HG03064 (cell line): ENCODE measurements around the gene TOR4A.

Source experiments
- ATAC-seq: cut with Tn5 transposase; IDR thresholded peaks from one replicate; pipeline ENCODE4 v1.9.1; 2021; ENCODE audit warnings: low read depth; ENCODE audit not compliant: unreplicated experiment

Gene TOR4A

DNA sequence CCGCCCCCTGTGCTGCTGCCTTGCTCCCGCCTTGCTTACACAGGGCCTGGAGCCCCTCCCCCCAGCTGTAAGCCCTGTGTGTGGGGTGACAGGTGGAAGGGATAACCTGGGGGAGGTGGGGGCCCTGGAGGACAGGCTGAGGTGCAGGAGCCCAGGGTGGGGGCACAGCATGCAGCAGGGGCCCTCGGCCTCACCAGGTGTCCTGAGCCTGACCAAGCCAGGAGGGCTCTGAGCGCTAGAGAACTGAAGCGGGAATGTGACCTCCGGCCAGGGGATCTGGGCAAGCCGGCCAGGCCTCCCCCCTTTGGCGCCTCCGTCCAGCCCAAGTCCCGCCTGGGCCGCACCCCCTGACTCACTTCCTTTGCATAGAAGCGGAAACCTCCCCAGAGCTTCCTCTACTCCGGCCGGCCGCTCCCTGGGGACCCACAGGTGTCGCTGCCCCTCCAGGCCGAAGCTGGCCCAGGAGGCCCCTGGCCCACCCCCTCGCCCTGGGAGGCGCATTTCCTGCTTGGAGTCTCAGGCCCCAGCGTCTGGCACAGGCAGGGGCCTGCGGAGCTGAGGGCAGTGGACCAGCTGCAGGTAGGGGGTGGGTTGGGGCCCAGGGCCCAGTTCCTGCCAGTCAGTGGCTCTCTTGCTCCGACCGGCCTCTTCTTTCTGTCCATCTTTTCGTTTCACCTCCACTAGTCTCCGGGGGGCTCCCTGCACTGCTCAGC, at the start of gene TOR4A:
TOR4A (plus strand) TSS at position 398 of the 713 bp plus-strand sequence. CDS start 964 bp downstream, outside the sequence.
- peak; percentile 68 for ATAC-seq

DNA sequence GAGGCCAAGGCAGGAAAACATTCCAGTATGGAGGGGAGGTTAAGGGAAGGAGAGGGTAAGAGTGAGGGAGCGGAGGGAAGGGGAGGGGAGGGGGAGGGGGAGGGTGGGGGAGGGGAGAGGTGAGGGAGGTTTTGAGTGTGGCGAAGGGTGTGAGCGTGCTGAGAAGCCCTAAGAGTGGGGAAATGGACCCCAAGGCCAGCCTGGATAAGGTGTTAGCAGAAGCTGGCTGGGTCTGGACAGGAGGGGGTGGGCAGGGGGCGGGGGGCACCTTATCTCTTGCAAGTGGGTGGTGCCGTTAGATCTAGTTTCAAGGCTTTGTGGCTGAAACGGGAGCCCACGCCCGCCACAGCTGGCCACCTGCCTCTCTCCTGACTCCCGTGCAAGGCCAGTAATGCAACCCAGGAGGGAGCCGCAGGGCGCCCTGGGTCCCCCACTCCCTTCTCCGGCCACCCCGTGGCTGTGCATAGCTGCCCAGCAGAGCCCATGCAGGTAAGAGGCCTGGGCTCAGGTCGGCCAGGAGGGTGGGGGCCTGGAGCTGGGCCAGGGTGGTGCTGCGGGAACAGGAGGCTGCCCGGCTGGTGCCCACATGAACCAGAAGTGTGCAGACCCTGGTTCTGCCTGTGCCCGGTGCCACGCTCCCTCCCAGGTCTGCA, 49.5 kb upstream of the TOR4A start:
- ATAC-seq = no peak

DNA sequence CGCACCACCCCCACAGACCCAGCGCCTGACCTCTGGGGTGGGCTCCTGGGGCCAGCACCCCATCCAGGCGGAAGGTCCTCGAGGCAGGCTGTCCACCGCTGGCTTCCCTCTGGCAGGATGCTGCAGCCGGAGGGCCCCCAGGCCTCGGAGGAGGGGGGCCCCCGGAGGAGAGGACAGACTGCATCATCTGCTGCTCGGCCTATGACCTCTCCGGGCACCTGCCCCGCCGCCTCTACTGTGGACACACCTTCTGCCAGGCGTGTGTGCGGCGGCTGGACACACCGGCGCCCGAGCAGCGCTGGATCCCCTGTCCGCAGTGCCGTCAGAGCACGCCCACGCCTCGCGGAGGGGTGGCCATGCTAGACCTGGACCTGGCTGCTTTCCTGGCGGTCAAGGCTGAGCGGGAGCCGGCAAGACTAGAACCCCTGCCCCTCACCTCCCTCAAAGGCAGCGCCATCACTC, 49.0 kb upstream of the TOR4A start:
- ATAC-seq = no peak

DNA sequence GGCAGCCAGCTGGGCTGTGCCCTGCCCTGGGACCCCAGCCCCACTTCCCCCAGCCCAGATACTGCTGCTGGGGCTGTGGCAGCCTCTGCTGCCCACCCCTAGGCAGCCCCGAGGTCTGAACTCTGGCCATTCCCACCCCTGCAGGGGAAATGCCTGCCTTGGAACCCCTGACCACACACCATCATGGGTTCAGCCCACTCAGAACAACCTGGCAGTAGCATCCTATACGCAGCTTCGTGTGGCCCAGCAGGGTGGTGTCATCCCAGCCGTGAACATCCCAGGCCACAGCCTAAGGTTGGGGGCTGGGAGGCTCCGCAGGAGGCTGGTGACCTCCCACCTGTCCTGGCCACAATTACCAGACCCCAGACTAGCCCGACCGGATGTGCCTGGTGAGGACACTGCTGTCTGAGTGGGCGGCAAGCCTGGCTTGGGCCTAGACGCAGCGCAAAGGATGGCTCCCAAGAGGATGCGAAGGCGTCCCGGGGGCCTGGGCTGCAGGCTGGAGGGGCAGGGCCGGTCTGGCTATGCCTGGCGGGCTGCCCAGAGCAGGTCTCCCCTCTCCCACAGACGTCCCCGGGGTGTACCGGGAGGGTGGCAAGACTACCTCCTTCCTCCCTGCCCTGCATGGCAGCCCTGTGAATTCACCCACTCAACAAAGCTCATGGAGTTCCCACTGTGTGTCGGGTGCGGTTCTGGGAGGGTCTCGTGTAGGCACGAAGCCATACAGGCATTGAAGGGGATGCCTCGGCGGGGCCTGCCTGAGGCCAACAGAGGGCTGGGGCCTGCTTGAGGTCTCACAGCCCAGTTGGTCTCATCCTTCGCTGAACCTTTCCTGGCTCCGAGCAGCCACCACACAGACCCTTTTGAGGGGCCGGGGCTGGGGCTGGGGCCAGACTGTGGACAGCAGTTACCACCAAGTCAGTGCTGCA, 48.3 kb upstream of the TOR4A start:
- no peak for ATAC-seq

DNA sequence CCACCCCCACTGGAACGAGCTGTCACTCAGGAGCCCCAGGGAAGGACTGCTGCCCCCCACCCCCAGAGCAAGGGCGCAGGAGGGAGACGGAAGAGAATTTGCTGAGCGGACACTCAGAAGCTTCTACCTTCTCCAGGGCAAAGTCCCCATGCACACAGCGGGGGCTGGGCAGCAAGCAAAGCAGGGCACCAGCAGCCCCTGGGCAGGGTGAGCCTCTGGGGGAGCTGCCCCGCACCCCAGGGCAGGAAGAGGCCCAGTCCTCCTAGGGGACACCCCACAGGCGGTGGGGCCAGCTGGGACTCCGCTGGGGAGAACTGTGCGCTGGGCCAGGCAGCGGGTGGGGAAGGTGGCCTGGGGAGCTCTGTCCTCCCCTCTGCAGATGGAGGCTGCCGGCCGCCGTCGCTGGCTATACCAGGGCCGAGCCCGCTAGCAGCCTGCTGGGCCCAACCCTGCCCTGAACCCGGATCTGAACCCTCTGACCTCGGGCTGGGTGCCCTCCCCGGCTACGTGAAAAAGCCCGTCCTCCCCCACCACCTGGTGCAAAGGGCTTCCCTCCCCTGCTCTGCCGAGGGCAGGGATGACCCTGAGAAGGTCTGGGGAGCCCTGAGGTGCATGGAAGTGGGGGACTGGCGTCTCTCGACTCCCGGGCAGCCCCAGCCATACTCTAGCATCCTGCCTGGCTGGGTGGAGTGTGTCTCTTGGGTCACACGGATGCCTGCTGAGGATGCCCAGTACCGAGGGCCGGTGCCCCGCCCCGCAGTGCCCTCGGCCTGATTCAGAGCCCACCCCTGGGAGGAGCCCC, 47.4 kb upstream of the TOR4A start:
- no peak for ATAC-seq

DNA sequence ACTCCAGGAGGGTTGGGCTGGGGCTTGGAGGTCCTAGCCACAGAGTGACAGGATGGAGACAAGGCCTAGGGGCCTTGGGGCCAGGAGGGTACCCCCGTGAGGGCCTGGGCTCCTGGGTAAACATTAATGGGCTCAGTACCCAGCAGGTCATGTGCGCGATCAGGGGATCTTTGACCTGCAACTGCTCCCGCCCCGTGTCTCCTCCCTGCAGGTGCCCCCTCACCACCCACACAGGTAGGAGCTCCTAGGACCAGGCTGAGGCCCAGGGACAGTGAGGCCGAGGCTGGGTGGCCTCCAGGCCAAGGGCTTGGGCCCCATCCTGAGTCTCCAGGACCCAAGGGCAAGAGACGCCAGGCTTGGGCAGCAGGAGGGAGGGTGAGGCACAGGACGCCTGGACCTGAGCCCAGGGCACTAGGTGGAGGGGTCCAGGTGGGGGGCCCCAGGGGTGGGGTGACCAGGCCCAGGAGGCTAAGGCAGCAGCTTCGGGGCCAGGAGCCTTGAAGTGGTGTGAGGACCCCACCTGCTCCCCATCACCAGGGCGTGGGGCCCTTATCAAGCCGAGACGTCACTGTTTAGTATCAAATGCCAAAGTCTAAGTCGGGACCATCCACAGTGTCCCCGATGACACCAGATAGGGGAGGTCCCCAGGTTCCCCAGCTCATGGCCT, 46.7 kb upstream of the TOR4A start, which contains the start of gene SLC34A3:
SLC34A3 (plus strand) TSS at position 197 of the 667 bp plus-strand sequence. CDS start 802 bp downstream, outside the sequence.
- ATAC-seq = no peak

DNA sequence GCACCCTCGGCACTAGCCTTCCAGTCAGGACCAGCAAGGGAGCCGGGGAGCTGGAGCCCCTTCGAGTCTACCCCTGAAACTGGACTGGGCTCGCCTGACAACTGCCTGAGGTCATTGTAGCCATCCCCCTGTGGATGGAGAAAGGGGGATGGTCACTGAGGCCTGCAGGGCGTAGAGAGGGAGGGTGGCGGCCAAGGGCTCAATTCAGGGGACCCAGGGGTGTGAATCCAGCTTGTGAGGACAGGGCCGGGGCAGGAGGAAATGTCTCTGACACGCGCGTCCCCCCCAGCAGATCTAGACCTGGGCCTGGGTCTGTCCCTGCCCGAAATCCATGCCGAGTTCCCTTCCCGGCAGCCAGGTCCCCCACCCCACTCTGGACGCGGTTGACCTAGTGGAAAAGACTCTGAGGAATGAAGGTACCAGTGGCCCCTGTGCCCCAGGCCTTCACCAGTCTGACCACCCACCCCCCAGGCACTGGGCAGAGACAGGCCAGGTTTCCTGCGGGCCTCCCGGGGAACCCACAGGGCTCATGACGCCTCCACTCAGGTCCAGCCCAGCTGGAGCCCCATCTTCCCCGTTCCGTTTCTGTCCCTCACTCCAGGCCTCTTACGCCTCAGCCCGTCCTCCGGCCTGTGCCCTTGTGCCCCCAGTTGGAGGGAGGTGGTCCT, 46.0 kb upstream of the TOR4A start:
- no peak for ATAC-seq

DNA sequence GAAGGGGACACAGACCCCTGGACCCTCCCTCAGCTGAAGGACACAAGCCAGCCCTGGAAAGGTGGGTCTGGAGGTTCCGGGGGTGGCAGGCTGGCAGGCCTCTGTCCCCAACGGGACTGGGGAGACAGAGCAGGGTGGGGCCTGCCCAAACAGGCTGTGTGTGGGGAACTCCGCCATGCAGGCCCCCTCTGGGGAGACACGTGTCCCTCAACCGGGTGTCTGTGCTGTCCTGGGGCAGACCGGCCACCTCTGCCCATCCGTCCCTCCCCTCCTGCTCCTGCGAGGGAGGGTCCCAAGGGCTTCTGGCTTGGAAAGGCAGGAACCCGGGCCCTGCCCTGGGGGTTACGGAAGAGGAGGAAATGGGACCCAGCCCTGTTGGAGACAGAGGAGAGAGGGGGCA, 45.4 kb upstream of the TOR4A start:
- no peak for ATAC-seq

DNA sequence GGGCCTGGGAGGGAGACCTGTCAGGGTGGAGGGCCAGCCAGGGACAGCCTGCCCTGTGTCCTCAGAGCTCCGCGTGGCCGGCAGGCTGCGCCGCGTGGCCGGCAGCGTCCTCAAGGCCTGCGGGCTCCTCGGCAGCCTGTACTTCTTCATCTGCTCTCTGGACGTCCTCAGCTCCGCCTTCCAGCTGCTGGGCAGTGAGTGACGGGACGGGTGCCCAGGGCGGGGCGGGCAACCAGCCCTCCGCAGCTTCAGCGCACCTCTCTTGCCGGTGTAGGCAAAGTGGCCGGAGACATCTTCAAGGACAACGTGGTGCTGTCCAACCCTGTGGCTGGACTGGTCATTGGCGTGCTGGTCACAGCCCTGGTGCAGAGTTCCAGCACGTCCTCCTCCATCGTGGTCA, 45.0 kb upstream of the TOR4A start:
- ATAC-seq = no peak

DNA sequence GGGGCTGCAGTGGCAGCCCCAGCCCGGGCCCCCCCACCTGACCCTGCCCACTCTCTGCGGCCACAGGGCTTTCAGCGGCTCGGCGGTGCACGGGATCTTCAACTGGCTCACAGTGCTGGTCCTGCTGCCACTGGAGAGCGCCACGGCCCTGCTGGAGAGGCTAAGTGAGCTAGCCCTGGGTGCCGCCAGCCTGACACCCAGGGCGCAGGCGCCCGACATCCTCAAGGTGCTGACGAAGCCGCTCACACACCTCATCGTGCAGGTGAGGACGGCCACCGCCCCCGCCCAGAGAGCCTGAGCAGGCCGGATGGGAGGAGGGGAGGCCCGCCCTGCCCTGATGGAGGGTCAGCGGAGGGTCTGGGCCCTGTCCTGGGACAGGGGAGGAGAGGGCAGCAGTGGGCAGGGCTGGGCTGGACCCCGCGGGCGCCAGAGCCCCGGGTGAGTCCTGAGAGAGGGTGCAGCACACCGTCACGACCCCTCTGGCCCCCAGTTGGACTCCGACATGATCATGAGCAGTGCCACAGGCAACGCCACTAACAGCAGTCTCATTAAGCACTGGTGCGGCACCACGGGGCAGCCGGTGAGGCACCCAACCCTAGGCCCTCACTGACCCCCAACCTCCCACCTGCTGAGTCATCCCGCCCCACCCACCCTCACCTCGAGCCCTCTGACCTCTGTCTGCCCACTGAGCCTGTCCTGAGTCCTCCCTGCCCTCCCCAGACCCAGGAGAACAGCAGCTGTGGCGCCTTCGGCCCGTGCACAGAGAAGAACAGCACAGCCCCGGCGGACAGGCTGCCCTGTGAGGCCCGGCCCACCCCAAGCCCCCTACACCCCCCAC, 44.2 kb upstream of the TOR4A start:
- no peak for ATAC-seq

DNA sequence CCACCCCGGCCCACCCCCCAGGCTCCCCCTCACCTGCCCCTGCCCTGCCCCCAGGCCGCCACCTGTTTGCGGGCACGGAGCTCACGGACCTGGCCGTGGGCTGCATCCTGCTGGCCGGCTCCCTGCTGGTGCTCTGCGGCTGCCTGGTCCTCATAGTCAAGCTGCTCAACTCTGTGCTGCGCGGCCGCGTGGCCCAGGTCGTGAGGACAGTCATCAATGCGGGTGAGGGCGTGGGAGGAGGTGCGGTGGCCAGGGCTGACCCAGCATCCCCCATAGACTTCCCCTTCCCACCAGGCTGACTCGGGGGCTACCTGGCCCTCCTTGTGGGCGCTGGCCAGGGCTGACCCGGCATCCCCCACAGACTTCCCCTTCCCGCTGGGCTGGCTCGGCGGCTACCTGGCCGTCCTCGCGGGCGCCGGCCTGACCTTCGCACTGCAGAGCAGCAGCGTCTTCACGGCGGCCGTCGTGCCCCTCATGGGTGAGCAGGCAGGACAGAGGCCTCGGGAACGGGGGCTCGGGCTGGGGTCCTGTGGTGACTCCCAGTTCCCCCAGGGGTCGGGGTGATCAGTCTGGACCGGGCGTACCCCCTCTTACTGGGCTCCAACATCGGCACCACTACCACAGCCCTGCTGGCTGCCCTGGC, 43.4 kb upstream of the TOR4A start:
- no peak for ATAC-seq

DNA sequence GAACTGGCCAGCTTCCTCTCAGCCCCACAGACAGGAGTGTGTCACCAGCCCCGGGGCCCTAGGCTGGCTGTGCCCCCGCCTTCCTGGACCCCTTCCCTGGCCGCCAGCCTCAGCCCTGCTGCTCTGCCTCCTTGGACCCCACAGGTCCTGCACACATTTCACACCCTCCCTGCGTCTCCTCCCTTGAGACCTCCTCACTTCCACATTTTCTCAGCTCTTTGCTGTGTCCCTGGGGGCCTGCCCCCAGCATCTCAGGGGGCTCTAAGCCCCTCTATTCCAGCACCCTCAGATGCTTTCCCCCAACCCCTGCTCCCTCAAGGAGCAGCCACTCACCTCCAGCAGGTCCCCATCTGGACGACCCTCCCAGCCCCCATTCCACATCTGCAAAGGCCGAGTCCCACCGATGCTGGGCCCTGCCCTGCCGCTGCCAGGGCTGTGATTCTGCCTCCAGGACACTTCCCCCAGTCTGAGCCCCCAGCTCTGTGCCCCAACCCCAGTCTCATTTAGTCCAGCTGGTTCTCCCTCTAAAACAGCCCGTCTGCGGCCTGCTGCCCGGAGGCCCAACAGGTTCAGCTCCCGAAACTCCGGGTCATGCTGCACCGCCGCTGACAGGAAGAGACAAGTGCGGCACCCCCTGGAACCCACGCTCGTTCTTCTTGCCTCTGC, 42.6 kb upstream of the TOR4A start:
- no peak for ATAC-seq

DNA sequence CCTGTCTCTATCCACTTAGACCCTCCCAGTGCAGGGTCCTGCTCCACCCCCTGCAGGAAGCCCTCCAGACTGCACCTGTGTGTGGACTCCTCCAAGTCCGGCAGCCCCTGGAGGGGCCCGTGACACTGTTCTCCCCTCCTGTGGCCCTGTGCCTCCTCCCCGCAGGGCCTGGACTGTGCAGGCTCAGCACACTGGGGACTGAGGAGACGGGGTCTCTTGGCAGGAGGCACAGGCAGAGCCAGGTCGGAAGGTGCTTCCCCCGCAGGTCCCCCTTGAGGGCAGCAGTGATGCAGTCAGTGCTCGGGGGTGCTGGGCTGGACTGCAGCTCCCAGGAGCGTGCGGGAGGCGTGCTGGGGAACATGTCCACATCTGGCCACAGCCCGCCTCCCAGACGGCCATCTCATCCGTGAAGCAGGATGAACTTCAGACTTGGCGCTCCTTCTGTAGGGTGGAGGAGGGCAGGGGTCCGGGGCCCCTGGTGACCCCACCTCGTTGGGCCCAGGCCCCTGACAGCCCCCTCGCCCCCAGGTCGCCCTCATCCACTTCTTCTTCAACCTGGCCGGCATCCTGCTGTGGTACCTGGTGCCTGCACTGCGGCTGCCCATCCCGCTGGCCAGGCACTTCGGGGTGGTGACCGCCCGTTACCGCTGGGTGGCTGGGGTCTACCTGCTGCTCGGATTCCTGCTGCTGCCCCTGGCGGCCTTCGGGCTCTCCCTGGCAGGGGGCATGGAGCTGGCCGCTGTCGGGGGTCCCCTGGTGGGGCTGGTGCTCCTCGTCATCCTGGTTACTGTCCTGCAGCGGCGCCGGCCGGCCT, 41.9 kb upstream of the TOR4A start:
- no peak for ATAC-seq

DNA sequence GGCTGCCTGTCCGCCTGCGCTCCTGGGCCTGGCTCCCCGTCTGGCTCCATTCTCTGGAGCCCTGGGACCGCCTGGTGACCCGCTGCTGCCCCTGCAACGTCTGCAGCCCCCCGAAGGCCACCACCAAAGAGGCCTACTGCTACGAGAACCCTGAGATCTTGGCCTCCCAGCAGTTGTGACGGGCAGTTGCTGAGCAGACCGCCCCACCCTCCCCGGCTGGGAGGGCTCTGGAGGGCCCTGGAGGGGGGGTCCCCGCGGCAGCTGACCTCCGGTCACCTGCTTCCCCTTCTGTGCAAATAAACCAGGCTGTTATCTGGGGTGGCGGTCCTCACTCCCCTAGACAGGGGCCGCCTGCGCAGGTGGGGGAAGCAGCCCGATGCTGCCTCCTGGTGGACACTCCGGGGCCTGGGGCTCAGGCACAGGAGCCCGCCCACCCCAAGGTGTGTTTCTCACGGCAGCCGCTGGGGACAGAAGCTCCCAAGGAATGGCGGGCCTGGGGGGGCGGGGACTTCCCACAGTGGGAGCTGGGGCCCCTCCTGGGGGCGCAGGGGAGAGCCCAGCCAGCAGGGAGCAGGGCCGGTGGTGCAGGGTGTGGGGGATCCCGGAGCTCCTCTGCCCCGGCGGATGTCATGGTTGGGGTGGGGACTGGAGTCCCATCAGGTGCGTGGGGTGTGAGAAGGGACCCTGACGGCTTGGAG, 41.1 kb upstream of the TOR4A start:
- no peak for ATAC-seq

DNA sequence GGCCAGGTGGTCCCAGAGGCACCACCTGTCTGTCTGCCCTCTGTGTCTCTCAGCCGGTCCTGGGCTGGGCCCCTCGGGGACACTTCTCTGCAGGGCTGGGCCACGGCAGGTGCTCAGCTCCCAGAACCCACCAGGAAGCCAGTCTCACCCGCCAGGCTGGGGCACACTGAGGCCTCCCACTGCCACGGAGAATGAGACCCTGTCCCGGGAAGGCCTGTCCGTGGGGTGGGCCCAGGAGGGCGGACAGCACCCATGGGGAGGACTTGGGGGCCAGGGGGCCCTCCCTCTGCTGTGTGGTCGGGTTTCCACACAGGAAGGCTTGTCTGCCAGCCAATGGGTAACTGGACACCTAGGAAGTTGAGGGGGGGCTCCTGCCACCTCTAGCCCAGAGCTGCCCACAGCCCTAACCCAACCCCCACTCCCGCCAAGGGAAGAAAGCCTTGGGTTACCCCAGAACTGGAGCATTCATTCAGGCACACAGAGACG, 40.5 kb upstream of the TOR4A start:
- no peak for ATAC-seq
